Activated CD4-positive, alpha-beta T cell treated with anti-CD3 and anti-CD28 coated beads, Interleukin-10, Interleukin-2, amounts not matched to agents 100 ng/mL and 50 ng/mL, durations not matched to agents 16 hours and 8 hours (primary cell): ENCODE results near the gene TMTC4.
A peak's percentile ranks its signal among the peaks of the same experiment; 100 is the strongest.
"Not testable (repeated sequence)": the region's sequence is repeated elsewhere in the genome, so short reads cannot be mapped to it uniquely, and the experiment has no call there.

Source experiments
- DNase-seq: peaks from one replicate; pipeline ENCODE4 v3.0.0-alpha.2; 2020

The TMTC4 gene

DNA sequence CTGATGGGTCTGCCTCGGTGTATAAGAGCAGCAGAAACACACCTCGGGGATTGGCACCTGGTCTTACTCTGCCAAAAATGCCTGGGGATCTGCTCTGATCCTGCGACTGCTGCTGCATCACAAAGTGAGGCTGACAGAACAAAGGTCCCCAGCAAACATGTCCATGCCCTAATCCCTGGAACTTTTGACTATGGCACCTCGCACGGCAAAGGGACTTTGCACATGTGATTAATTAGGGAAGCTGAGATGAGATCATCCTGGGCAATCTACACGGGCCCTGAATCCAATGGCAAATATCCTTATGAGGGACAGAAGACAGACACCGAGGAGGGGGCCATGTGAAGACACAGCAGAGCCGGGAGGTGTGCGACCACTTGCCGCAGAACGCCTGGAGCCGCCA lies 94.5 kb downstream of the TMTC4 start:
- no peak for DNase-seq

DNA sequence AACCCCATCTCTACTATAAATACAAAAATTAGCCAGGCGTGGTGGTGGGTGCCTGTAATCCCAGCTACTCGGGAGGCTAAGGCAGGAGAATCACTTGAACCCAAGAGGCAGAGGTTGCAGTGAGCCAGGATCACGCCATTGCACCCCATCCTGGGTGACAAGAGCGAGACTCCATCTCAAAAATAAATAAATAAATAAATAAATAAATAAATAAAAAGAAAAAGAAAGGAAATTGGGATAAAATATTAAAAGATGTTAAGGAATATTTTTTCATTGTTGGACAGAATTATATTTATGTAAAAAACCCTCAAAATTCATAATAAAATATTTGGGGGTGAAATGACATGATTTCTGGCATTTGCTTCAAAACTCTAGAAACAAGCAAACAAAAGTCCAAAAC lies 97.4 kb downstream of the TMTC4 start:
- not testable (repeated sequence) for DNase-seq

DNA sequence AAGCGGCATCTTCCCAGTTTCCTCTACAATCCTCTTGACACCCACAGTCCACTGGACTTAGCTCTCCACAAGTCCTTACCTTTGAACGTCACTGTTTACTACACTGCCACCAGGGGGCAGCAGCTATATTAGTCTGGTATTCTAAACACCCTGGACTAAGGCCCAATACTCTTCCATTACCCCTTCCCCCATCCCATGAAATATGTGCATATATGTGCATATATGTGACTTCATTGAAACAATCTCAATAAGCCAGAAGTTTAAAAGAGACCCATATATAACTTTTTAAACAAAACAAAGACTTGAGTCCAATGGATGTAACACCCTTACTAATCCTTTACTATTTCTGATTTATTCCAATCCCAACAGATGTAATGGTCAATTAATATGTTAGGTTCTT lies 101.5 kb downstream of the TMTC4 start:
- DNase-seq = peak; percentile 74

DNA sequence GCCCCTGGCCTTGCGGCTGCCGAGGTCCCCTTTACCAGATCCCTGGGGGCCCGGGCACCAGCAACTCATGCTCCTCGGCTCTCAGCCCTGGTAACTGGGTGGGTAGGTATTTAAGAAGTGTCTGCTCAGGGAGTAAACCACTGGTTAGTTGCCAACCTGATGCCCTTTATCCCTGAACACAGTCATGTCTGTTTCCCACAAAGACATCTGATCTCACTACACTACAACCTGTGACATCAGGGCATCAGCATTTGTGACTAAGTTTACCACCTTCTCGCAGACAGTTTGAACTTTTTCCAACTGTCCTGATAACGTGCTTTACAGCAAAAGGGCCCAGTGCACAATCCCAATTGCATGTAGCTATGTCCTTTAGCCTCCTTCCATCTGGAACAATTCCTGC lies 108.1 kb downstream of the TMTC4 start:
- no peak for DNase-seq

DNA sequence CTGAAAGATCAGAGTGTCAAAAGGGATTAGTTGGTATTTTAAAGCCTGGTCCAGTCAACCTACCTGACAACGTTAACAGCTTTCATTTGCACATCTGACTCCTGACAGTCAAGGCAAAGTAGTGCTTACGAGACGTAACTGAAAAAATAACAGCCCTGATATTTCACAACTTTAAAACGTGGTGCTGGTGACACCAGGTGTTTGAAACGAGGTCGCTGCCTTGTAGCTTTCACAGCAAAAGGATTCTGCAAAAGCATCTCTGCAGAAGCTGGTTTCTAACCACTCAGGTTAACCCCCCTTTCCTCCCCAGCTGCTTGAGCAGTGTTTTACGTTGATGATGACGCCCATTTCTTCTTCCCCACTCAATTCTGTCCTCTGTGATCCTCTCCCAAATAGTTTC lies 109.3 kb downstream of the TMTC4 start:
- no peak for DNase-seq

DNA sequence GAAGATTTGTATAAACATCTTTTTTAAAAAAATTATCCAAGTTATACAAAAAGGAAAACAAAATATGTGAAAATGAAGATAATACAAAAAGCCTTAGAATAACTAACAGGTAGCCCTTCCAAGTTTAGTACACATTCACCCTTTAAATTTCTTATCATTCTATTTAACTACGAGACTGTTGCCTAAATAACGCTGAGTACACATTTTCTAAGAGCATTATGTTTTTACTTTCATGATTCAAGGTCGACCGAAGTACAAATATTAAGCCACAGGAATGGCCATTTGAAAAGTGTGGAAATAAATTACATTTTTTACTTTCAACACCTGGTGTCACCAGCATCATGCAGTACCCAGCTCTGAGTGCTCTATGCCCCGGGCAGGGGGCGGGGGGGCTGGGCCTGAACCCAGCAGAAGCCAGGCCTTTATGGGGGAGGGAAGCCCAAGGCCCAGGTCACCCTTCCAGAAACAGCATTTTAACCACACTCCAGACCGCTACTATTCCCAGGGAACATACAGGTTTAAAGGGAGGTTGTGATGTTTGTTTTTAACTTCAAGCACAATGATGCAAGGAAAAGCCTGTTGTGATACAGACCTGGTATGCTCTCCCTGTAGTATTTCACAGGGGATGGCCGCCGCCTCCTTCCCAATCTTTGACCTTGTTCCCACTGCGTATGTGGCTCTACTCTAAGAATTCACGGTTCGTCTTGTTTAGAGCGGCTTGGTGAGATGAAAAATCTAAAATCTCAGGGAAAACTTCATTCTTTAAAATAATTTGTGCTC lies 110.0 kb downstream of the TMTC4 start:
- DNase-seq = no peak

DNA sequence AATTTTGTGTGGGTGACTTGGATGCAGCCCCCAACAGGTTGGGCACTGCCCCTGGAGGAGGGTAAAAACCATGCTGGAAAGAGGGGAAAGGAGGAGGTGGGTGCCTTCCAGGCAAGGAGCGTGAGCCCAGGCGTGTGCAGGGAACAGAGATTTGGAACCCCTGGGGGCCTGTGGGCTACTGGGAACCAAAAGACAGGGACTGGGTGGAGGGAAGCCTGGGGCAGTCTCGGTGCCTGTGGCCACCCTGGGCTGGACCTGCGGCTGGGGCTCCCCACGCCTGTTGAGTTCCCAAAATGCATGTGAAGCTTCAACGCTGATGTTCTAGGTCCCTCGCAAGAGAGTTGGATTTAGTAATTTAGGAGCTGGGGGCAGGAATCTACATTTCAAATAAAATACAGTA lies 110.8 kb downstream of the TMTC4 start:
- DNase-seq = no peak

DNA sequence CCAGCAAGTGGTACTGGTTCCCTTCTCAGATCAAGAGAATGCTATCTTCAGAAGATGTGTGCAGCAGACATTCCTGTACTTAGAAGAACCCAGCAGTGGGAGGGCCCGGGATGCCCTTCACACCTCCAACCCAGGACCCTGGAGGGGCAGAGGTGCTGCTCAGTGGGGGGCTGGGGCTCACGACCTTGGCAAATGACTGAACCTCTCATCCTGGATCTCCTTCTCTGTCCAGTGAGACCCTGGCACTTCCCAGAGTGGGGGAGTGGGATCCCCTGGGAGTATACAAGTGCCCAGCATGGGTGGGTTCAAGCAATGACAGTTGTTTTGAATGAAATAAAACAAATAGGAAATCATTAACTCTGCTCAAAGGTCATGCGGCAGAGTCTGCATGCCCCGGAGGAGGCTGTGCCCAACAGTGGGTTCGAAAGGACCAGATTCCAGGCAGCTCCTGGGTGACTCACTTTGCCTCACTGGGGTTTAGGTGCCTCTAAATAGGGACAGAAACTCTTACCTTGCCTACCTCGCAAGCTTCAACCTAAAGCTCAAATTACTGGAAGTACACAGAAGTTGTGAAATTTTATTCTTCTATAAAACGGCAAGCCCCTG lies 112.9 kb downstream of the TMTC4 start:
- no peak for DNase-seq

DNA sequence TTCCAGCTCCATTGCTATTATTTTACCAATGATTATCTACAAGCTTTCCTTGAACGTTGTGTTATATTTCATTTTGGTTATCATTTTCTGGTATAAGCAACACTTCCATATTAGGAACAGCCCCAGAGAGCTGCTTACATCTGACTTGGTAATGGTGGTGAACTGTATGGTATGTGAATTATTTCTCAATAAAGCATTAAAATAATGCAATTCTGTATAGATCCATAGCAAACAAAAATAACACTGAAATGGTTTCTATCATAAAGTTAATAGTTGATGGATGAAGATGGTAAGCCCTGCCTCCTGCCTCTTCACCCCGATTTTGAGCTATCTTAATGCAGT lies 113.5 kb downstream of the TMTC4 start:
- no peak for DNase-seq

DNA sequence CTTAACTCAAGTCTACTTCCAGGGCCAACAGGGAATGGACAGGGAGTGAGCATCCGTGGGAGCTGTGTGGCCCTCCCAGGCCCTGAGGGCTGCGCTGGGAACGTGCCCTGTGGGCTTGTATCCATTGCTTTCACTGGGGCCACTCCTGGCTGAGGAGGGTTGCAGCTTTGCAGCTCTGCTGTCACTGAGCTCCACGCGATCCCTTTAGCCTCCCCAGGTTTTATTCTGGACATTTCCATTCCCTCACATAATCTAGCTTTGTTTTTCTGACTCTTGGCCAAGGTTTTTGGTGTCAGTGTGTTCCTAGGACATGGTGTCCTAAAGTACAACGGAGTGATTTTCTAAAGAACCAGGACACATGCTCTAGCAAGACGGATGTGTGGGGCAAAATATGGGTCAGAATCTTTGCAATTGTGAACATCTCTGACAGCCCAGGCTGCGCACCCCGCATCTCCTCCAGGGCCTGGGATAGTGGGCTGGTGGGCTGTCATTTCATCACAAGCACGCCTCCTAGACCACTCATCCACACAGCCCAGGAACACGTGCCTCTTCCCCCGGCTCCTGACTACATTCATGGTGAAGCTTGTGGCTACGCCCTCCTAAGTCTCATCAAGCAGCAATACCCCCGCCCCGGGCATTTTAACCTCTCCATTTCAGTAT lies 114.0 kb downstream of the TMTC4 start:
- no peak for DNase-seq

DNA sequence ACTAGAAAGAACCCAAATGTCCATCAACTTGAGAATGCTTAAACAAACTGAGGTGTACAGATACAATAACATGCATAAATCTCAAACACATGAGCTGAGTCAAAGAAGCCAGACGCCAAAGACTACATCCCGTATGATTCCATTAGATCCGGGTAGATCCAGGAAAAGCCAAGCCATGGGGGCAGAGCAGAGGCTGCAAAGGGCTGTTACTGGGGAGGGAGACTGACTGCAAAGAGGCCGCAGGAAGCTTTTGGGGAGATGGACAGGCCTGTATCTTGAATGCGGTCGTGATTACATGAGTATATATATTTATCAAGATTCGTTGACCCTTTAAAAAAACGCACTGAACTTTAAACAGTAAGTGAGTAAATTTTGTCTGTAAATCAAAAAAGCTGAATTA lies 114.7 kb downstream of the TMTC4 start:
- no peak for DNase-seq
